ENCODE results near the gene CRY2.
"Not testable (repeated sequence)": the region's sequence is repeated elsewhere in the genome, so short reads cannot be mapped to it uniquely, and the experiment has no call there.

Gene CRY2

DNA sequence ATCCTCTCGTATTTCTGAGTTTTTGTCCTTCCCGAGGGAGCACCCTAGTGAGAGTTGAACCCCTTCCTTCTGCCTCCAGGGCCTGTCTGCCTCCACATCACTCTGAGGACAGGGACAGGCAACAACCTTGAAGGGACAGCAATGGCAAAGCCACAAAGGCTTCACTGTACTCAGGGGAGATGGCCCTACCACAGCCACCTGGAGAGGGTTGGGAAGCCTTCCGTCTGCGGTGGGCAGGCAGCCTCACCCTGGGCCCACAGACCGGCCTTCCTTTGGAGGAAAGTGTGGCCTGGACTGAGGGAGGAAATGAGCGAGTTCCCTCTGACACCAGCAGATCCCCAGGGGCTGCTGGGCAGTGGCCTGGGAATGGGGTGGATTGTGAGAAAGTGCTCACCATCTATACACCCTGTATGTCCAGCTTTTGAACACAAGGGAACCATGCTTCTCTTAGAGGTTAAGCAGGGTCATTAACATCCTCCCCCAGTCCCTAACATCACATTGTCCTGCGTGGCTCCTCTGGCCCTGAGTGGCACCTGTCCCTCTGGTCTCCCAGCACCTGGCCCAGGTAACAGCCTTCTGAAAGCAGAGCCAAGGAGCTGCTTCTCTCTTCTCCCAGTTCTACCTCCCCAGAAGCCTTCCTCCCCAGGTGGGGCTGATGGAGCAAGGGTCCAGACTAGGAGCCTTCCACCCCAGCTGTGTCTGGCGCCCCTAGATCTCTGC lies 35.5 kb upstream of the CRY2 start:
- no peaks in the 10 kb centered on the region for H3K9me3 ChIP-seq (ENCODE audit: control insufficient read depth, insufficient read depth, low read length)
- H3K36me3 ChIP-seq (ENCODE audit: control insufficient read depth, insufficient read depth, low read length): peaks cover 7% of the 10 kb centered on the region
- H3K27me3 ChIP-seq (ENCODE audit: control insufficient read depth, insufficient read depth, low read length): no peaks in the 10 kb centered on the region
- peaks cover 4% of the 10 kb centered on the region; the same call in 1 of the 2 replicates for H3K4me1 ChIP-seq (ENCODE audit: control insufficient read depth, insufficient read depth, low read length)
- no peak overlapping the region for H3K4me3 ChIP-seq (ENCODE audit: low read length)
- H3K27ac ChIP-seq (ENCODE audit: low read length): no peak overlapping the region
- no CpG with 5 or more reads among the region's 8 CpGs for WGBS (ENCODE audit: insufficient coverage, insufficient read length)
- no peak for DNase-seq (ENCODE audit: low read depth, low spot score)

GRCh38 chr11:45812581-45813548 lies 34.4 kb upstream of the CRY2 start:
- Histone ChIP-seq H3K9me3 (ENCODE audit: control insufficient read depth, insufficient read depth, low read length) (no peaks in the 10 kb centered on the region), H3K27me3 (ENCODE audit: control insufficient read depth, insufficient read depth, low read length) (no peaks in the 10 kb centered on the region), H3K4me3 (ENCODE audit: low read length) (no peak overlapping the region), H3K27ac (ENCODE audit: low read length) (no peak overlapping the region), H3K36me3 (ENCODE audit: control insufficient read depth, insufficient read depth, low read length) (peaks cover 7% of the 10 kb centered on the region), H3K4me1 (ENCODE audit: control insufficient read depth, insufficient read depth, low read length) (peaks cover 4% of the 10 kb centered on the region; the same call in 1 of the 2 replicates)
- DNase-seq (ENCODE audit: low read depth, low spot score): no peak
- WGBS (ENCODE audit: insufficient coverage, insufficient read length): no CpG with 5 or more reads among the region's 7 CpGs

GRCh38 chr11:45815747-45816146 lies 31.5 kb upstream of the CRY2 start:
- Histone ChIP-seq H3K36me3 (ENCODE audit: control insufficient read depth, insufficient read depth, low read length) (peaks cover 6% of the 10 kb centered on the region), H3K4me3 (ENCODE audit: low read length) (no peak overlapping the region), H3K27me3 (ENCODE audit: control insufficient read depth, insufficient read depth, low read length) (no peaks in the 10 kb centered on the region), H3K4me1 (ENCODE audit: control insufficient read depth, insufficient read depth, low read length) (peaks cover 4% of the 10 kb centered on the region; the same call in 1 of the 2 replicates), H3K27ac (ENCODE audit: low read length) (no peak overlapping the region), H3K9me3 (ENCODE audit: control insufficient read depth, insufficient read depth, low read length) (no peaks in the 10 kb centered on the region)
- no peak for DNase-seq (ENCODE audit: low read depth, low spot score)
- WGBS (ENCODE audit: insufficient coverage, insufficient read length): no CpG with 5 or more reads among the region's 3 CpGs

DNA sequence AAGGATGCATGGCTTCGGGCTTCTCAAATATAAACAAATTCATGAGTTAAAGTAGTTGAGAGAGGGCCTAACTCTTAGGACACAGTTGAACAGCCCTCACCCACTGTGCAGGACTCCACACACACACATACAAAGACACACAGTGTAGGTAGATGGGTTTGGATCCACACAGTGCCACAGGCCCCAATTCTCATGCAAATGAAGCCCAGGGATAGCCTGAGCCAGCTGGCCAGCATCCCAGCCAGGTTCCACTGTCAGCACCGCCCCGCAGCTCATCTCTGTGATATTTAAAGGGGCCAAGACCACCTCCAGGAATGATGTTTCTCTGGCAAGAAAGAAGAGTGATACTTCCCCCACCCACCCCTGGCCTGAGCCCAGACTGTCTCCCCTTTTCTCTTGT lies 30.7 kb upstream of the CRY2 start:
- no peak for DNase-seq (ENCODE audit: low read depth, low spot score)
- H3K9me3 ChIP-seq (ENCODE audit: control insufficient read depth, insufficient read depth, low read length): no peaks in the 10 kb centered on the region
- no peaks in the 10 kb centered on the region for H3K27me3 ChIP-seq (ENCODE audit: control insufficient read depth, insufficient read depth, low read length)
- H3K36me3 ChIP-seq (ENCODE audit: control insufficient read depth, insufficient read depth, low read length): no peaks in the 10 kb centered on the region
- H3K27ac ChIP-seq (ENCODE audit: low read length): no peak overlapping the region
- peaks cover 4% of the 10 kb centered on the region; the same call in 1 of the 2 replicates for H3K4me1 ChIP-seq (ENCODE audit: control insufficient read depth, insufficient read depth, low read length)
- no CpG with 5 or more reads among the region's 3 CpGs for WGBS (ENCODE audit: insufficient coverage, insufficient read length)
- H3K4me3 ChIP-seq (ENCODE audit: low read length): no peak overlapping the region

GRCh38 chr11:45817191-45817590 lies 30.1 kb upstream of the CRY2 start:
- no peaks in the 10 kb centered on the region for H3K36me3 ChIP-seq (ENCODE audit: control insufficient read depth, insufficient read depth, low read length)
- H3K27me3 ChIP-seq (ENCODE audit: control insufficient read depth, insufficient read depth, low read length): no peaks in the 10 kb centered on the region
- H3K27ac ChIP-seq (ENCODE audit: low read length): no peak overlapping the region
- peaks cover 4% of the 10 kb centered on the region; the same call in 1 of the 2 replicates for H3K4me1 ChIP-seq (ENCODE audit: control insufficient read depth, insufficient read depth, low read length)
- no peak for DNase-seq (ENCODE audit: low read depth, low spot score)
- H3K4me3 ChIP-seq (ENCODE audit: low read length): no peak overlapping the region
- H3K9me3 ChIP-seq (ENCODE audit: control insufficient read depth, insufficient read depth, low read length): no peaks in the 10 kb centered on the region
- no CpG with 5 or more reads among the region's 7 CpGs for WGBS (ENCODE audit: insufficient coverage, insufficient read length)

DNA sequence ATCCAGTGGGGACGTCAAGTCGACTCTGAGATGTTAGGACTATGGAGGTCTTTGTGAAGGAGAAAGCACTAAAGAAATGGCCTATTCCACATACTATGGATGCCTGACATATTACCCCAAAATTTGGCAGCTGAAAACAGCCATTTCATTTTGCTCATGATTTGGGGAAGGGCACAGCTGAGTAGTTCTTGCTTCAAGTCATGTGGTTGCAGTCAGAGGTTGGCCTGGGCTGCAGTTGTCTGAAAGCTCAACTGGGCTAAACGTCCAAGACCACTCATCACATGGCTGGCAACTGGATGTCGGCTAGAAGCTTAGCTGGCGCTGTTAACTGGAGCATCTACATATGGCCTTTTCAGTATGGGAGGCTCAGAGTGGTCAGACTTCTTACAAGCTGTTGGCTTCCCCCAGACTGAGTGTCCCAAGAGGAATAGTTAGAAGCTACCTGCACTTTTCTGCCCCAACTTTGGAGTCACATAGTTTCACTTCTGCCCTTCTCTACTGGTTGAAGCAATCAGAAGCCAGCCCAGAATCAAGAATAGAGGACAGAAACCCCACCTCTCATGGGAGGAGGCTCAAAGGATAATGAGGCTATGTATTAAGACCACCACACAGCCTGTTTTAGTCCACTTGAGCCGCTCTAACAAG lies 28.2 kb upstream of the CRY2 start:
- Histone ChIP-seq H3K27ac (ENCODE audit: low read length) (no peak overlapping the region), H3K4me1 (ENCODE audit: control insufficient read depth, insufficient read depth, low read length) (peaks cover 4% of the 10 kb centered on the region; the same call in 1 of the 2 replicates), H3K27me3 (ENCODE audit: control insufficient read depth, insufficient read depth, low read length) (no peaks in the 10 kb centered on the region), H3K4me3 (ENCODE audit: low read length) (no peak overlapping the region), H3K9me3 (ENCODE audit: control insufficient read depth, insufficient read depth, low read length) (no peaks in the 10 kb centered on the region), H3K36me3 (ENCODE audit: control insufficient read depth, insufficient read depth, low read length) (no peaks in the 10 kb centered on the region)
- no peak for DNase-seq (ENCODE audit: low read depth, low spot score)
- WGBS (ENCODE audit: insufficient coverage, insufficient read length): no CpG with 5 or more reads among the region's 6 CpGs

GRCh38 chr11:45820211-45820857 lies 26.9 kb upstream of the CRY2 start:
- no peak for DNase-seq (ENCODE audit: low read depth, low spot score)
- Histone ChIP-seq H3K4me1 (ENCODE audit: control insufficient read depth, insufficient read depth, low read length) (peaks cover 4% of the 10 kb centered on the region; the same call in 1 of the 2 replicates), H3K27me3 (ENCODE audit: control insufficient read depth, insufficient read depth, low read length) (no peaks in the 10 kb centered on the region), H3K4me3 (ENCODE audit: low read length) (no peak overlapping the region), H3K36me3 (ENCODE audit: control insufficient read depth, insufficient read depth, low read length) (no peaks in the 10 kb centered on the region), H3K9me3 (ENCODE audit: control insufficient read depth, insufficient read depth, low read length) (no peaks in the 10 kb centered on the region), H3K27ac (ENCODE audit: low read length) (no peak overlapping the region)
- no CpG with 5 or more reads among the region's 5 CpGs for WGBS (ENCODE audit: insufficient coverage, insufficient read length)

GRCh38 chr11:45826492-45826891 lies 20.8 kb upstream of the CRY2 start:
- no CpG with 5 or more reads among the region's 7 CpGs for WGBS (ENCODE audit: insufficient coverage, insufficient read length)
- H3K36me3 ChIP-seq (ENCODE audit: control insufficient read depth, insufficient read depth, low read length); DNase-seq (ENCODE audit: low read depth, low spot score); H3K4me1 ChIP-seq (ENCODE audit: control insufficient read depth, insufficient read depth, low read length); H3K4me3 ChIP-seq (ENCODE audit: low read length); H3K9me3 ChIP-seq (ENCODE audit: control insufficient read depth, insufficient read depth, low read length); H3K27ac ChIP-seq (ENCODE audit: low read length); H3K27me3 ChIP-seq (ENCODE audit: control insufficient read depth, insufficient read depth, low read length): not testable (repeated sequence)

DNA sequence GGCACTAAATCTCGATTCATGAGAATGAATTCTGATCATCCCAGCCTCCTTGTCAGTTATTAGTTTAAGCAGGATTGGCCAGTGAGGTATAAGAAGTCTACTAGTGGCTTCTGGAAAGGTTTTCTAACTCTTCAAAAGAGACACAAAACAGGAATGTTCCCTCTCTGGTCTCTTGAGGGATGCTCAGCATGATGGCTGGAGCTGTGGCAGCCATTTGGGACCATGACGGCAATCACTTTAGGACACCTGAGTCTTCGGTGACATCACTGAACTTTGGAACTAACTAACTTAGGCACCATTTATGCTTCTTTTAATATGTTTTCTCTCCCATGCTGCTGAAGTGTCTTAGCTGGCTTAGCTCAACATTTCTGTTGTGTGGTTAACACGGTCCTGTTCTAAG lies 20.2 kb upstream of the CRY2 start:
- no peak overlapping the region for H3K27ac ChIP-seq (ENCODE audit: low read length)
- no peak overlapping the region for H3K4me3 ChIP-seq (ENCODE audit: low read length)
- H3K4me1 ChIP-seq (ENCODE audit: control insufficient read depth, insufficient read depth, low read length): no peaks in the 10 kb centered on the region
- no CpG with 5 or more reads among the region's 4 CpGs for WGBS (ENCODE audit: insufficient coverage, insufficient read length)
- no peak for DNase-seq (ENCODE audit: low read depth, low spot score)
- H3K9me3 ChIP-seq (ENCODE audit: control insufficient read depth, insufficient read depth, low read length): no peaks in the 10 kb centered on the region
- H3K27me3 ChIP-seq (ENCODE audit: control insufficient read depth, insufficient read depth, low read length): no peaks in the 10 kb centered on the region
- no peaks in the 10 kb centered on the region for H3K36me3 ChIP-seq (ENCODE audit: control insufficient read depth, insufficient read depth, low read length)

DNA sequence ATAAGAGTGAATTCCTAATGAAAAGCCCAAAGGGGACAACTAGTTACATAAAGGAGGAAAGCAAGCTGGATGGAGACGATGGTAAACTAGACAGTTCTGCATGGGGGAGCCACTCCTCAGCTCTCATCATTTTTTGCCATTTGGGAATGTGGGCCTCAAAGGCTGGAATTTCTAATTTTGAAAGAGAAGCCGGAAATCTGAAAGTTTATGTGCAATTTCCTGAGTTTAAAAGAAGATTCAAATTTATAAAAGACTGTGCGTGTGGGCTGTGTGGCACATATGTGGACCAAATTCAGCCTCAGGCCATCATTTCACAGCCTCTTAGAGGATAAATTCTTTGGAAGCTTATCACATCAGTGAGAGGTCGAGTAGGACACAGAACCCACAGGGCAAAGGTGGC lies 18.3 kb upstream of the CRY2 start:
- no peak overlapping the region for H3K27ac ChIP-seq (ENCODE audit: low read length)
- H3K27me3 ChIP-seq (ENCODE audit: control insufficient read depth, insufficient read depth, low read length): no peaks in the 10 kb centered on the region
- H3K4me1 ChIP-seq (ENCODE audit: control insufficient read depth, insufficient read depth, low read length): no peaks in the 10 kb centered on the region
- H3K9me3 ChIP-seq (ENCODE audit: control insufficient read depth, insufficient read depth, low read length): no peaks in the 10 kb centered on the region
- no peak for DNase-seq (ENCODE audit: low read depth, low spot score)
- no peaks in the 10 kb centered on the region for H3K36me3 ChIP-seq (ENCODE audit: control insufficient read depth, insufficient read depth, low read length)
- no CpG with 5 or more reads among the region's 4 CpGs for WGBS (ENCODE audit: insufficient coverage, insufficient read length)
- H3K4me3 ChIP-seq (ENCODE audit: low read length): no peak overlapping the region
